HG03460 (cell line): Measurements from ENCODE around the gene BRINP1.

Experiments
- ATAC-seq: cut with Tn5 transposase; IDR thresholded peaks from one replicate; pipeline ENCODE4 v1.9.1; 2021; ENCODE audit not compliant: unreplicated experiment

BRINP1 gene

GRCh38 chr9:119282476-119283077 is 86.7 kb downstream of the BRINP1 start:
- no peak for ATAC-seq

- ATAC-seq = no peak
Observed at GRCh38 chr9:119280740-119281485, 88.3 kb downstream of the BRINP1 start.

- no peak for ATAC-seq
Observed at GRCh38 chr9:119278171-119278570, 91.1 kb downstream of the BRINP1 start.

- ATAC-seq = no peak
Observed at GRCh38 chr9:119273984-119274665, 95.1 kb downstream of the BRINP1 start.

GRCh38 chr9:119273325-119273904 is 95.8 kb downstream of the BRINP1 start:
- no peak for ATAC-seq

GRCh38 chr9:119272500-119273211 is 96.6 kb downstream of the BRINP1 start:
- no peak for ATAC-seq

GRCh38 chr9:119268985-119269384 is 100.2 kb downstream of the BRINP1 start:
- no peak for ATAC-seq

GRCh38 chr9:119264165-119264564 is 105.1 kb downstream of the BRINP1 start:
- ATAC-seq = no peak

- ATAC-seq = no peak
Observed at GRCh38 chr9:119257592-119257991, 111.6 kb downstream of the BRINP1 start.

- no peak for ATAC-seq
Observed at GRCh38 chr9:119255116-119255515, 114.1 kb downstream of the BRINP1 start.

- no peak for ATAC-seq
Observed at GRCh38 chr9:119252671-119253299, 116.5 kb downstream of the BRINP1 start.

- no peak for ATAC-seq
Observed at GRCh38 chr9:119251936-119252335, 117.3 kb downstream of the BRINP1 start.

GRCh38 chr9:119250730-119251129 is 118.5 kb downstream of the BRINP1 start:
- ATAC-seq = no peak

- ATAC-seq = no peak
Observed at GRCh38 chr9:119240546-119240945, 128.7 kb downstream of the BRINP1 start.

GRCh38 chr9:119234636-119235035 is 134.6 kb downstream of the BRINP1 start:
- no peak for ATAC-seq

- ATAC-seq = no peak
Observed at GRCh38 chr9:119227422-119227821, 141.8 kb downstream of the BRINP1 start.

GRCh38 chr9:119224431-119224830 is 144.8 kb downstream of the BRINP1 start:
- ATAC-seq = no peak

GRCh38 chr9:119221276-119221675 is 148.0 kb downstream of the BRINP1 start:
- ATAC-seq = no peak

- no peak for ATAC-seq
Observed at GRCh38 chr9:119218293-119218692, 150.9 kb downstream of the BRINP1 start.

GRCh38 chr9:119216651-119217331 is 152.4 kb downstream of the BRINP1 start:
- no peak for ATAC-seq
